Endothelial cell of umbilical vein (primary cell): ENCODE data around the gene TUBGCP2. TPM values are rescaled to one million over a fixed set of nuclear protein-coding genes. Genes with fewer than 3 reads are reported as not detected.

Experiments used
- BruUV-seq: library from RNA; stranded (reverse); fragments of 400-500 nt; replicated peaks from 2 replicates; lab custom pipeline; 2021; lab: Mats Ljungman, UMichigan
- CTCF ChIA-PET: fragments of 300-600, 350-600 bp; sonication (Branson Sonifier 250); formaldehyde crosslinking; loops from one replicate; lab custom pipeline; 2021; ENCODE audit warnings: antibody characterized with exemption, inconsistent platforms; lab: Charles Lee
- POLR2A ChIA-PET: fragments of 300-600, 350-600 bp; sonication (Branson Sonifier 250); formaldehyde crosslinking; loops from one replicate; lab custom pipeline; 2021; ENCODE audit warnings: antibody characterized with exemption, inconsistent platforms; lab: Charles Lee
- DNase-seq: peaks from one replicate; pipeline ENCODE4 v3.0.0-alpha.2; 2011; ENCODE audit warnings: low read depth, low spot score
- FAIRE-seq: peaks from 2 replicates; lab custom pipeline; 2011; peaks lifted over from hg19 to GRCh38; lab: Jason Lieb, UNC
- H2AFZ ChIP-seq: 2 replicates; pipeline ENCODE4 v1.6.0; 2012; ENCODE audit warnings: low read depth, low read length, control low read depth, inconsistent platforms
- H3K27ac ChIP-seq: 2 replicates; pipeline ENCODE4 v1.5.1; 2011; ENCODE audit warnings: low read depth, mild to moderate bottlenecking, control low read depth, low read length, moderate library complexity; ENCODE audit not compliant: insufficient read depth
- H3K27me3 ChIP-seq, 2 experiments: 2 replicates each; pipeline versions ENCODE4 v1.6.0 to v1.6.1; 2011; ENCODE audit warnings: low read length in 2 of 2, mixed read lengths in 1 of 2; ENCODE audit not compliant: control insufficient read depth in 2 of 2, insufficient read depth in 2 of 2
- H3K36me3 ChIP-seq, 2 experiments: 2 replicates in 1 of 2; 3 replicates in 1 of 2; pipeline ENCODE4 v1.5.1; 2011; ENCODE audit warnings: low read length in 2 of 2, mild to moderate bottlenecking in 1 of 2, moderate library complexity in 1 of 2; ENCODE audit not compliant: control insufficient read depth in 2 of 2, insufficient read depth in 2 of 2; ENCODE audit errors: extremely low read depth in 1 of 2
- H3K4me1 ChIP-seq: 3 replicates; pipeline ENCODE4 v1.5.1; 2011; ENCODE audit warnings: mild to moderate bottlenecking, low read length; ENCODE audit not compliant: control insufficient read depth, insufficient read depth; ENCODE audit errors: extremely low read depth
- H3K4me2 ChIP-seq: 2 replicates; pipeline ENCODE4 v1.6.1; 2011; ENCODE audit warnings: low read length, control low read depth, mixed read lengths; ENCODE audit not compliant: insufficient read depth
- H3K4me3 ChIP-seq, 3 experiments: fragments of 200-600 bp in 1 of 3; sonication (generic), shearing (Covaris generic) in 1 of 3; replicated peaks in 1 of 3; 2 replicates each; pipeline ENCODE4 v1.5.1; 2011 to 2016; ENCODE audit warnings: control low read depth in 3 of 3, low read length in 3 of 3, mild to moderate bottlenecking in 2 of 3, inconsistent platforms in 1 of 3, low read depth in 1 of 3, moderate library complexity in 1 of 3; ENCODE audit not compliant: insufficient read depth in 1 of 3
- H3K79me2 ChIP-seq: 2 replicates; pipeline ENCODE4 v1.6.0; 2012; ENCODE audit warnings: low read length, inconsistent platforms; ENCODE audit not compliant: control insufficient read depth, insufficient read depth
- H3K9ac ChIP-seq: replicated peaks from 2 replicates; pipeline ENCODE3; 2011; ENCODE audit warnings: low read length, control low read depth; ENCODE audit not compliant: insufficient read depth; ENCODE audit errors: extremely low read depth
- H3K9me1 ChIP-seq: replicated peaks from 3 replicates; pipeline ENCODE4 v1.6.0; 2011; ENCODE audit warnings: mild to moderate bottlenecking, low read length; ENCODE audit not compliant: control insufficient read depth, insufficient read depth; ENCODE audit errors: extremely low read depth
- H3K9me3 ChIP-seq: replicated peaks from 2 replicates; pipeline ENCODE4 v1.5.1; 2012; ENCODE audit warnings: low read length, inconsistent platforms; ENCODE audit not compliant: control insufficient read depth, insufficient read depth
- H4K20me1 ChIP-seq: replicated peaks from 2 replicates; pipeline ENCODE3; 2011; ENCODE audit warnings: mild to moderate bottlenecking, low read length; ENCODE audit not compliant: control insufficient read depth, insufficient read depth; ENCODE audit errors: extremely low read depth
- EZH2 ChIP-seq: IDR thresholded peaks from 2 replicates; pipeline ENCODE4 v1.6.1; 2012; ENCODE audit warnings: borderline replicate concordance, low read depth, mild to moderate bottlenecking, moderate library complexity, low read length, inconsistent platforms; ENCODE audit not compliant: severe bottlenecking
- GATA2 ChIP-seq: IDR thresholded peaks from 2 replicates; pipeline ENCODE4 v1.7.0; 2011; ENCODE audit warnings: low read depth, mild to moderate bottlenecking, moderate library complexity, mixed read lengths, low read length; ENCODE audit not compliant: insufficient read length, insufficient read depth
- JUN ChIP-seq: IDR thresholded peaks from 2 replicates; pipeline ENCODE4 v1.6.1; 2011; ENCODE audit warnings: borderline replicate concordance, low read depth; ENCODE audit not compliant: insufficient read length, insufficient read depth
- MYC ChIP-seq: IDR thresholded peaks from one replicate; pipeline ENCODE4 v1.6.1; 2011; ENCODE audit warnings: mild to moderate bottlenecking, low read depth, low read length
- POLR2AphosphoS5 ChIP-seq: IDR thresholded peaks from 2 replicates; pipeline ENCODE4 v1.6.1; 2012; ENCODE audit warnings: low read depth, mild to moderate bottlenecking, control low read depth, low read length, moderate library complexity; ENCODE audit not compliant: insufficient read depth
- dilution Hi-C: fragments of 300-500 bp; cut with MboI; formaldehyde crosslinking; loops from one replicate; pipeline ENCODE4 v1.15.0; 2019; ENCODE audit warnings: low sequenced_read_pairs; ENCODE audit not compliant: extremely low pct_ligation_motif_present
- intact Hi-C: fragments of 100-400 bp; cut with micrococcal nuclease; formaldehyde crosslinking; loops from one replicate; pipeline ENCODE4 v1.10.0; 2022
- polyA plus RNA-seq, 4 experiments: library from polyadenylated mRNA; depleted of rRNA in 3 of 4; stranded (reverse) in 3 of 4; unstranded in 1 of 4; fragments of >200 nt; gene quantifications; 2 replicates each; pipeline versions ENCODE4 v1.2.1 to v1.2.3, GENCODE V29; 2011 to 2012; ENCODE audit warnings: missing spikeins in 1 of 4
- total RNA-seq: library from RNA; stranded (reverse); gene quantifications from 2 replicates; pipeline ENCODE4 v1.2.3, GENCODE V29; 2021
- TF ChIP-seq, protein P1 (sequence below), 2 donors: IDR thresholded peaks; 1 replicate in 1 of 2; 2 replicates in 1 of 2; pipeline ENCODE4 v1.5.1; 2011; ENCODE audit warnings: low read length in 2 of 2, mild to moderate bottlenecking in 2 of 2, moderate library complexity in 2 of 2, control low read depth in 1 of 2, inconsistent platforms in 1 of 2, low read depth in 1 of 2; ENCODE audit not compliant: insufficient read depth in 1 of 2; ENCODE audit errors: extremely low read depth in 1 of 2
- TF ChIP-seq, protein P2 (sequence below): IDR thresholded peaks from 2 replicates; pipeline ENCODE4 v1.6.1; 2011; ENCODE audit not compliant: insufficient read depth, insufficient read length

Gene TUBGCP2
- total and polyA plus RNA-seq, 2 donors (not counting 3 experiments of a cell fraction or from before 2014, with no cell fraction given), result 37.1 to 53.1 TPM

DNA sequence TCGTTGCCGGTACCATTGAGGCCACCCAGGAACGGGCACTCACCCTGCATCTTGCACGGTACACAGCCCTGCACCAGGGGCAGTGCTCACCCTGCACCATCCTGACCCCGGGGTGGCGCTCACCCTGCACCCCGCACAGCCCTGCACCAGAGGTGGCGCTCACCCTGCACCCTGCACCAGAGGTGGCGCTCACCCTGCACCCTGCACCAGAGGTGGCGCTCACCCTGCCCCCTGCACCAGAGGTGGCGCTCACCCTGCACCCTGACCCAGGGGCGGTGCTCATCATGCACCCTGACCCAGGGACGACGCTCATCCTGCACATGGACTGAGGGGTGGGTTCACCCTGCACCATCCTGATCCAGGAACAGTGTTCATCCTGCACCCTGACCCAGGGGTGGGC, 6.4 kb downstream of the TUBGCP2 start:
- ChIA-PET POLR2A (no interaction called here), CTCF (interaction anchor here (2.9 kb wide), 1 partner anchor 9 kb away, joined by 11 read pairs; no protein-coding TSS in a partner anchor)
- Histone ChIP-seq H3K36me3 (peaks cover 6 to 30% of the 10 kb centered on the region in 2 experiments), H3K79me2 (peaks cover 30% of the 10 kb centered on the region), H4K20me1 (no peaks in the 10 kb centered on the region), H2AFZ (no peak overlapping the region), H3K27me3 (no peaks in the 10 kb centered on the region), H3K9me3 (no peaks in the 10 kb centered on the region), H3K4me3 (no peak overlapping the region), H3K4me1 (no peaks in the 10 kb centered on the region), H3K9ac (no peak overlapping the region), H3K4me2 (no peak overlapping the region), H3K9me1 (no peaks in the 10 kb centered on the region), H3K27ac (no peak overlapping the region)
- DNase-seq, result no peak
- no peak for TF ChIP-seq JUN
- no peak for FAIRE-seq
- intact Hi-C loops (loop anchor here (10.0 kb wide), 1 partner anchor 637 kb away; no protein-coding TSS in a partner anchor), dilution Hi-C loops (no loop called here)
- BruUV-seq, result no TSS peak

DNA sequence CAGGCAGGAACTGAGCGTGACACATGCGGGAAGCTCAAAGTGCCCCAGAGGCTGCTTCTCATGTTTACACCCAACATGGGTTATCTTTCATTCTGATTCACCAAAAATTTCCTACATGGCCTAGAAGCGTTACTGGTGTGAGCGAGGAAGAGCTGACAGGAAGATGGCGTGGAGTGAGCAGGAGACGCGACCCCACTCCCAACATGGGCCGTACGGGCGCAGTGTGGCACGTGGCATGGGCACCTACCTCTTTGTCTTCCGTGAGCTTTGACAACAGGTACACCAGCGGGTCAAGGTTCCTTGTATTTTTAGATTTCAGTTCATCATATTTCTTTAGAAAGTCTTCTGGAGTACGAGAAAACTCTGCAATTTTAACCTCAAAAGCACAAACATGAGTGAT, 8.9 kb downstream of the TUBGCP2 start:
- Histone ChIP-seq H2AFZ (no peak overlapping the region), H3K4me2 (no peak overlapping the region), H3K4me3 (no peak overlapping the region), H3K9me1 (no peaks in the 10 kb centered on the region), H3K4me1 (no peaks in the 10 kb centered on the region), H3K9me3 (no peaks in the 10 kb centered on the region), H3K27ac (no peak overlapping the region), H3K9ac (no peak overlapping the region), H4K20me1 (no peaks in the 10 kb centered on the region), H3K79me2 (peaks cover 15% of the 10 kb centered on the region), H3K27me3 (no peaks in the 10 kb centered on the region), H3K36me3 (peaks cover 6 to 43% of the 10 kb centered on the region in 2 experiments)
- dilution Hi-C loops, result no loop called here
- ChIA-PET CTCF (interaction anchor here (0.9 kb wide), 1 partner anchor 8 kb away, joined by 4 read pairs; no protein-coding TSS in a partner anchor), POLR2A (no interaction called here)
- DNase-seq (no peak), FAIRE-seq (no peak)
- no TSS peak for BruUV-seq
- TF ChIP-seq JUN, result no peak
- no peak for TF ChIP-seq GATA2
- no peak for TF ChIP-seq POLR2AphosphoS5
- no peak for TF ChIP-seq EZH2
- TF ChIP-seq MYC, result no peak
- TF ChIP-seq, protein P1, sequence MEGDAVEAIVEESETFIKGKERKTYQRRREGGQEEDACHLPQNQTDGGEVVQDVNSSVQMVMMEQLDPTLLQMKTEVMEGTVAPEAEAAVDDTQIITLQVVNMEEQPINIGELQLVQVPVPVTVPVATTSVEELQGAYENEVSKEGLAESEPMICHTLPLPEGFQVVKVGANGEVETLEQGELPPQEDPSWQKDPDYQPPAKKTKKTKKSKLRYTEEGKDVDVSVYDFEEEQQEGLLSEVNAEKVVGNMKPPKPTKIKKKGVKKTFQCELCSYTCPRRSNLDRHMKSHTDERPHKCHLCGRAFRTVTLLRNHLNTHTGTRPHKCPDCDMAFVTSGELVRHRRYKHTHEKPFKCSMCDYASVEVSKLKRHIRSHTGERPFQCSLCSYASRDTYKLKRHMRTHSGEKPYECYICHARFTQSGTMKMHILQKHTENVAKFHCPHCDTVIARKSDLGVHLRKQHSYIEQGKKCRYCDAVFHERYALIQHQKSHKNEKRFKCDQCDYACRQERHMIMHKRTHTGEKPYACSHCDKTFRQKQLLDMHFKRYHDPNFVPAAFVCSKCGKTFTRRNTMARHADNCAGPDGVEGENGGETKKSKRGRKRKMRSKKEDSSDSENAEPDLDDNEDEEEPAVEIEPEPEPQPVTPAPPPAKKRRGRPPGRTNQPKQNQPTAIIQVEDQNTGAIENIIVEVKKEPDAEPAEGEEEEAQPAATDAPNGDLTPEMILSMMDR (IDR thresholded peaks at IDR 0.05; ENCODE audit: extremely low read depth in 1 of 2, insufficient read depth in 1 of 2, low read depth in 1 of 2, low read length in 2 of 2), result no peak
- TF ChIP-seq, protein P2, sequence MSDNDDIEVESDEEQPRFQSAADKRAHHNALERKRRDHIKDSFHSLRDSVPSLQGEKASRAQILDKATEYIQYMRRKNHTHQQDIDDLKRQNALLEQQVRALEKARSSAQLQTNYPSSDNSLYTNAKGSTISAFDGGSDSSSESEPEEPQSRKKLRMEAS, result no peak
- intact Hi-C loops, result loop anchor here (10.0 kb wide), 1 partner anchor 635 kb away; no protein-coding TSS in a partner anchor
